ENCODE results near the gene AURKAIP1.

DNA sequence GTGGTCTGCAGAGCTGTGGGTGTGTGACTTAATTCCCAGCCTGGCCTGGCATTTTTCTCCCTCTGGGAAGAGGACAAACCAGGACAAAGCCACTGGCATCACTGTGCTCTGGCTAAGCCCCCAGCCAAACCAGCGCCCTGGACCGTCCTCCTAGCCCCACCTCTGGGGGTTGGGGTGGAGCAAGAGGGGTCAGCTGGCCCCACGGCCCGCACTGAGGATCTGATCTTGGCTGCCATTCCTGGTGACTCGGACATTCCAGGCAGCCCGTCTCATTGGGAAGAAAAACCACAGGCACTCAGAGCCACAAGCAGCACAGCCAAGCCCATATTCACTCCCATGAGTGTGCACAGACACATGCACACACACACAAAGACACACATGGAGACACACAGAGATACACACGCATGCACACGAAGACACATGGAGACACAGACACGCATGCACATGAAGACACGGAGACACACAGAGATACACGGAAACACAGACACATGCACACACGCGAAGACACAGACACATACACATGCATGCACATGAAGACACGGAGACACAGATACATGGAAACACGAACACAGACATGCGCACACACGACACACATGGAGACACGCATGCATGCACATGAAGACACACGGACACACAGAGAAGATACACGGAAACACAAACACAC, 14.4 kb downstream of the AURKAIP1 start:
- TF ChIP-seq, protein P1, sequence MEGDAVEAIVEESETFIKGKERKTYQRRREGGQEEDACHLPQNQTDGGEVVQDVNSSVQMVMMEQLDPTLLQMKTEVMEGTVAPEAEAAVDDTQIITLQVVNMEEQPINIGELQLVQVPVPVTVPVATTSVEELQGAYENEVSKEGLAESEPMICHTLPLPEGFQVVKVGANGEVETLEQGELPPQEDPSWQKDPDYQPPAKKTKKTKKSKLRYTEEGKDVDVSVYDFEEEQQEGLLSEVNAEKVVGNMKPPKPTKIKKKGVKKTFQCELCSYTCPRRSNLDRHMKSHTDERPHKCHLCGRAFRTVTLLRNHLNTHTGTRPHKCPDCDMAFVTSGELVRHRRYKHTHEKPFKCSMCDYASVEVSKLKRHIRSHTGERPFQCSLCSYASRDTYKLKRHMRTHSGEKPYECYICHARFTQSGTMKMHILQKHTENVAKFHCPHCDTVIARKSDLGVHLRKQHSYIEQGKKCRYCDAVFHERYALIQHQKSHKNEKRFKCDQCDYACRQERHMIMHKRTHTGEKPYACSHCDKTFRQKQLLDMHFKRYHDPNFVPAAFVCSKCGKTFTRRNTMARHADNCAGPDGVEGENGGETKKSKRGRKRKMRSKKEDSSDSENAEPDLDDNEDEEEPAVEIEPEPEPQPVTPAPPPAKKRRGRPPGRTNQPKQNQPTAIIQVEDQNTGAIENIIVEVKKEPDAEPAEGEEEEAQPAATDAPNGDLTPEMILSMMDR (IDR thresholded peaks at IDR 0.05) = no peak
- TF ChIP-seq POLR2A (IDR thresholded peaks at IDR 0.05) = no peak
- no peak for TF ChIP-seq POLR2AphosphoS5 (IDR thresholded peaks at IDR 0.05)

Measured in suprapubic skin (tissue), 4 donors.